G401.6 (cell line): ENCODE results near the gene CEACAM5.

Experiments used
- FAIRE-seq: peaks from 2 replicates; lab custom pipeline; 2012; peaks lifted over from hg19 to GRCh38; lab: Jason Lieb, UNC

Gene CEACAM5

GRCh38 chr19:41708481-41708880 lies at the start of gene CEACAM5:
TSS of gene CEACAM5 (plus strand) at chr19:41708626. CDS start at chr19:41708732, 106 bp downstream.
- FAIRE-seq, result no peak

- no peak for FAIRE-seq
These were observed 42.4 kb upstream of the CEACAM5 start for GRCh38 chr19:41666075-41666474.

- FAIRE-seq, result no peak
These were observed 40.1 kb upstream of the CEACAM5 start for GRCh38 chr19:41668315-41668714.

- FAIRE-seq, result no peak
These were observed 37.7 kb upstream of the CEACAM5 start for GRCh38 chr19:41670755-41671154.

- FAIRE-seq, result no peak
These were observed 36.9 kb upstream of the CEACAM5 start for GRCh38 chr19:41671486-41671885.

GRCh38 chr19:41682437-41682836 lies 26.0 kb upstream of the CEACAM5 start:
- FAIRE-seq, result no peak

- no peak for FAIRE-seq
These were observed 21.0 kb upstream of the CEACAM5 start for GRCh38 chr19:41687419-41687818.

- FAIRE-seq, result no peak
These were observed 20.3 kb upstream of the CEACAM5 start, which contains the start of gene CEACAM7 for GRCh38 chr19:41688098-41688497. TSS of gene CEACAM7 (minus strand) at chr19:41688270. CDS start at chr19:41688165, 105 bp downstream.

GRCh38 chr19:41688687-41689086 lies 19.7 kb upstream of the CEACAM5 start:
- FAIRE-seq, result no peak

- no peak for FAIRE-seq
These were observed 18.2 kb upstream of the CEACAM5 start for GRCh38 chr19:41689993-41690800.

- no peak for FAIRE-seq
These were observed 17.7 kb upstream of the CEACAM5 start for GRCh38 chr19:41690801-41691065.

GRCh38 chr19:41691268-41691970 lies 17.0 kb upstream of the CEACAM5 start:
- no peak for FAIRE-seq

GRCh38 chr19:41694196-41694595 lies 14.2 kb upstream of the CEACAM5 start:
- FAIRE-seq, result no peak

GRCh38 chr19:41694831-41695635 lies 13.4 kb upstream of the CEACAM5 start:
- no peak for FAIRE-seq

- FAIRE-seq, result no peak
These were observed 12.7 kb upstream of the CEACAM5 start for GRCh38 chr19:41695745-41696144.

GRCh38 chr19:41696402-41697197 lies 11.8 kb upstream of the CEACAM5 start:
- no peak for FAIRE-seq

- no peak for FAIRE-seq
These were observed 11.1 kb upstream of the CEACAM5 start for GRCh38 chr19:41697198-41697855.

- no peak for FAIRE-seq
These were observed 9.6 kb upstream of the CEACAM5 start for GRCh38 chr19:41698746-41699230.

- FAIRE-seq, result no peak
These were observed 9.0 kb upstream of the CEACAM5 start for GRCh38 chr19:41699231-41699967.

GRCh38 chr19:41699968-41700323 lies 8.5 kb upstream of the CEACAM5 start:
- no peak for FAIRE-seq
